ENCODE data around the gene GRIA4. TPM values are rescaled to one million over a fixed set of nuclear protein-coding genes. Genes with fewer than 3 reads are reported as not detected.
A peak's percentile ranks its signal among the peaks of the same experiment; 100 is the strongest.

GRIA4 gene
- total and polyA plus RNA-seq, 4 donors = 49.0 to 206 (median 104) TPM

DNA sequence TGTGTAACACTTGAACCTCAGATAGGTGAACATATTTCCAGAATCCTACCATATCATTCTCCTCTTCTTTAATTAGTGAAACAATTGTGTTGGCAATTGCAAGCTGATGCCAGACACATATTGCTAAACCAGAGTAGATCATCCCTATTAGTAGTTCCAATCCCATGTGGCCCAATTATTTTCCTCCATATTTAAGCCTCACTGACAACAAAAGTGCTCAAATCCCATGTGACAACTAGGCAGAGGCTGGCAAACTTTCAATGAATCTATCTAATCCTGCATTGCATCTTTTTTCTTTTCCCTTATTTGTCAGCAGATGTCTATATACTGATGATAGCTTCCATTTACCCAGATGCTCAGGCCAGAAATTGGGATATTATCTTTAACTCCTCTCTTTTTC, 90.4 kb downstream of the GRIA4 start:
- no peak overlapping the region for H3K4me3 ChIP-seq (ENCODE audit: low read depth, low read length)
- no peaks in the 10 kb centered on the region for H3K27me3 ChIP-seq (ENCODE audit: control insufficient read depth, insufficient read depth, low read length)
- no peaks in the 10 kb centered on the region for H3K36me3 ChIP-seq (ENCODE audit: control insufficient read depth, insufficient read depth, low read length)
- DNase-seq (ENCODE audit: low read depth in 4 of 6, low spot score in 6 of 6) = peak in 1 of 6 donors; percentile 64
- no peaks in the 10 kb centered on the region for H3K4me1 ChIP-seq (ENCODE audit: control insufficient read depth, insufficient read depth, low read length)
- H3K9me3 ChIP-seq (ENCODE audit: control insufficient read depth, insufficient read depth, low read length) = no peaks in the 10 kb centered on the region
- H3K27ac ChIP-seq (ENCODE audit: low read depth, low read length) = no peak overlapping the region

DNA sequence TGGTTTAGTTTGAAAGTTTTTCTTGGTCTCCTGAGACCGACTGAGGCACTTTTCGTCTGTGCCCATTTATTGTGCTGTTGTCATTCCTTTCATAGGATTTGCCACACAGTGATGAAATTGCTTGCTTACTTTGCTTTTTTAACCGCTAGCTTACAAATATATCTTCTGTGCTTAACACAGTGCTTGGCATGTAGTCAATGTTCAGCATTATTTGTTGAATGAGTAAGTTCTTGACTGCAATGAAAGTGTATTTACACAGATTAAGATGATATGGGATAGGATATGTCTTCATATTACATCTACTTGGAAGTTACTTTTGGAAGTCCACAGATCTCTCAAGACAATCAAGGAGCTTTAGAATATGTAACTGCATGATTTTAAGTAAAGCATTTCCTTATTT, 91.2 kb downstream of the GRIA4 start:
- no peak overlapping the region for H3K4me3 ChIP-seq (ENCODE audit: low read depth, low read length)
- H3K27me3 ChIP-seq (ENCODE audit: control insufficient read depth, insufficient read depth, low read length) = no peaks in the 10 kb centered on the region
- no peaks in the 10 kb centered on the region for H3K4me1 ChIP-seq (ENCODE audit: control insufficient read depth, insufficient read depth, low read length)
- H3K27ac ChIP-seq (ENCODE audit: low read depth, low read length) = no peak overlapping the region
- H3K9me3 ChIP-seq (ENCODE audit: control insufficient read depth, insufficient read depth, low read length) = no peaks in the 10 kb centered on the region
- no peak for DNase-seq (ENCODE audit: low read depth in 4 of 6, low spot score in 6 of 6)
- no peaks in the 10 kb centered on the region for H3K36me3 ChIP-seq (ENCODE audit: control insufficient read depth, insufficient read depth, low read length)
- WGBS (ENCODE audit: insufficient coverage) = 80% methylated on average over 1 of the region's 3 CpGs

DNA sequence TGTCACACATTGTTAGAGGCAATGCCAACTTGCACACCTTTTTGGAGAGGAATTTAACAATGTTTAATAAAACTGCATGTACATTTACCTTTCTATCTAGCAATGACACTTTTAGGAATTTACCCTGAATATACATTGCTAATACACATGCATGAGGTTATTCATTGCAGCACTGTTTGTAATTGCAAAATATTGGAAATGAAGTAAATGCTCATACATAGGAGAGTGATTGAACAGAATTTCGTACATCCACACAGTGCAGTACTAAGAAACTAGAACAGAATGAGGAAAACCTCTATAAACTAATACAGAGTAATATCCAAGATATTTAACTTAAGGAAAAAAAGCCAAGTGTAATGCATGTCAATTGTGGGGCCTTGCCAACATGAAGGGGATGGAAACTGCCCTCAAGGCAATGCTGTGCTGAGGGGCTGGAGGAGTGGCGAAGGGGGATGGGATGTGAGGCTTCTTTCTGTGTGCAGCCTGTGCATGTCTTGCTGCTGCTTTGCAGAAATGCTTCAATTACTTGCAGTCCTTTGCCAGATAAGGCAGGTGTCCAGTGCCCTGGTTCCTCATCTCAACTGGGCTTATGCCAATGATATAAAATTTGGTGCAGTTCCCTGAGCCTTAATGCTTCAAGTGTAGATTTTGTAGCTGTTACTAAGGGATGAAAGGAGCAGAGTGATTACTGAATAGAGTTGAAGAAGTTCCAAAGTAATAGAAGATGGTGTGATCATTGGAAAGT, 96.1 kb downstream of the GRIA4 start:
- WGBS (ENCODE audit: insufficient coverage) = 100% methylated on average over 1 of the region's 2 CpGs
- Histone ChIP-seq H3K4me1 (ENCODE audit: control insufficient read depth, insufficient read depth, low read length) (no peaks in the 10 kb centered on the region), H3K4me3 (ENCODE audit: low read depth, low read length) (no peak overlapping the region), H3K36me3 (ENCODE audit: control insufficient read depth, insufficient read depth, low read length) (no peaks in the 10 kb centered on the region), H3K9me3 (ENCODE audit: control insufficient read depth, insufficient read depth, low read length) (no peaks in the 10 kb centered on the region), H3K27me3 (ENCODE audit: control insufficient read depth, insufficient read depth, low read length) (no peaks in the 10 kb centered on the region), H3K27ac (ENCODE audit: low read depth, low read length) (no peak overlapping the region)
- peak in 2 of 6 donors; percentile 22 to 25 for DNase-seq (ENCODE audit: low read depth in 4 of 6, low spot score in 6 of 6)

DNA sequence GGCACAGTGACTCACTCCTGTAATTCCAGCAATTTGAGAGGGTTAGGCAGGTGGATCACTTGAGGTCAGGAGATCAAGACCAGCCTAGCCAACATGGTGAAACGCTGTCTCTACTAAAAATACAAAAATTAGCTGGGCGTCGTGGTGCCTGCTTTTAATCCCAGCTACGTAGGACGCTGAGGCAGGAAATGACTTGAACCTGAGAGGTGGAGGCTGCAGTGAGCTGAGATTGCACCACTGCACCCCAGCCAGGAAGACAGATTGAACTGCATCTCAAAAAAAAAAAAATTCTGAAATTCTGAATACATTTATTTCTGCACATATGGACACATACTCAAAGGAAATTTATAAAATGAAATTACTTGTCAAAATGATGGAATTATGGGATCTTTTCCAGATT, 103.2 kb downstream of the GRIA4 start:
- Histone ChIP-seq H3K4me1 (ENCODE audit: control insufficient read depth, insufficient read depth, low read length) (no peaks in the 10 kb centered on the region), H3K4me3 (ENCODE audit: low read depth, low read length) (no peak overlapping the region), H3K27me3 (ENCODE audit: control insufficient read depth, insufficient read depth, low read length) (no peaks in the 10 kb centered on the region), H3K36me3 (ENCODE audit: control insufficient read depth, insufficient read depth, low read length) (no peaks in the 10 kb centered on the region), H3K9me3 (ENCODE audit: control insufficient read depth, insufficient read depth, low read length) (no peaks in the 10 kb centered on the region), H3K27ac (ENCODE audit: low read depth, low read length) (no peak overlapping the region)
- no peak for DNase-seq (ENCODE audit: low read depth in 4 of 6, low spot score in 6 of 6)
- 100% methylated on average over 1 of the region's 5 CpGs for WGBS (ENCODE audit: insufficient coverage)

DNA sequence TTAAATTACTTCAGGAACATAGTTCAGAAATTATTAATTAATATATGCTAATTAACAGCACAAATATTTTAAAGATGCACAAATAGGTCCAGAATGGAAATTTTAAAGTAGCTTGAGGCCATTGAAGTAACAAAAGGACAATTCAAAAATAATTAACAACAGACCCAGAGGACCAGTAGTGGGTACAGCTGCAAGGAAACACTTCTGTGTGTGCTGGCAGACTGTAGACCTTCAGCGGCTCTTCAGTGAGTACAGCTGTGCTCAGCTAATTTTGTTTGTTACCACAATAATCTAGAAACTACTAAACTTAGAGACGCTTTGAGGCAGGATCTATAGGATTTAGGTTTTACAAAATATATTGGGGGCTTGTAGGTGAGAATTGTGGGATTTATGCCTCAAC, 103.8 kb downstream of the GRIA4 start:
- H3K27me3 ChIP-seq (ENCODE audit: control insufficient read depth, insufficient read depth, low read length) = no peaks in the 10 kb centered on the region
- no CpG with 5 or more reads among the region's 2 CpGs for whole genome bisulfite sequencing (ENCODE audit: insufficient coverage)
- H3K4me1 ChIP-seq (ENCODE audit: control insufficient read depth, insufficient read depth, low read length) = no peaks in the 10 kb centered on the region
- H3K9me3 ChIP-seq (ENCODE audit: control insufficient read depth, insufficient read depth, low read length) = no peaks in the 10 kb centered on the region
- H3K36me3 ChIP-seq (ENCODE audit: control insufficient read depth, insufficient read depth, low read length) = no peaks in the 10 kb centered on the region
- no peak overlapping the region for H3K27ac ChIP-seq (ENCODE audit: low read depth, low read length)
- peak in 1 of 6 donors; percentile 78 for DNase-seq (ENCODE audit: low read depth in 4 of 6, low spot score in 6 of 6)
- H3K4me3 ChIP-seq (ENCODE audit: low read depth, low read length) = no peak overlapping the region

DNA sequence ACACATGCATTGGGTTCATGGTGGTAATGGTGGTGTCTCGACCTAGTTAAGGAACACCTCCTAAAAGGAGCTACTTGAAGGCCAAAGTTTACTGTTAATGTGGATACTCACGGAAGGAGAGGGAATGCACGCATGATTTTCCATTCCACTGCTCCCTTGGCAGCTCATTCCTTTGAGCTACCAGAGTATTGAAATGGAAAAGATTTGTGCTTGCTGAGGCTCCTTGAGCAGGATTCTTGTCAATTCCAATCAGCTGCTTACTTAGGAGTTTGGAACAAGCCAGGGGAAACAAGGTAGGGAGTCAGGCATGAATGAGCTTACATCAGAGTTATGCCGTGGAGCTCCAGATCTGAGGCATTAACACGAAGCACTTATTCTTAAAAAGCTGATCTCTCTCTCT, 108.8 kb downstream of the GRIA4 start:
- no peaks in the 10 kb centered on the region for H3K4me1 ChIP-seq (ENCODE audit: control insufficient read depth, insufficient read depth, low read length)
- H3K27ac ChIP-seq (ENCODE audit: low read depth, low read length) = no peak overlapping the region
- peak in 1 of 6 donors; percentile 38 for DNase-seq (ENCODE audit: low read depth in 4 of 6, low spot score in 6 of 6)
- no peaks in the 10 kb centered on the region for H3K27me3 ChIP-seq (ENCODE audit: control insufficient read depth, insufficient read depth, low read length)
- no peaks in the 10 kb centered on the region for H3K36me3 ChIP-seq (ENCODE audit: control insufficient read depth, insufficient read depth, low read length)
- no peak overlapping the region for H3K4me3 ChIP-seq (ENCODE audit: low read depth, low read length)
- WGBS (ENCODE audit: insufficient coverage) = 70% methylated on average over 2 of the region's 5 CpGs
- no peaks in the 10 kb centered on the region for H3K9me3 ChIP-seq (ENCODE audit: control insufficient read depth, insufficient read depth, low read length)

DNA sequence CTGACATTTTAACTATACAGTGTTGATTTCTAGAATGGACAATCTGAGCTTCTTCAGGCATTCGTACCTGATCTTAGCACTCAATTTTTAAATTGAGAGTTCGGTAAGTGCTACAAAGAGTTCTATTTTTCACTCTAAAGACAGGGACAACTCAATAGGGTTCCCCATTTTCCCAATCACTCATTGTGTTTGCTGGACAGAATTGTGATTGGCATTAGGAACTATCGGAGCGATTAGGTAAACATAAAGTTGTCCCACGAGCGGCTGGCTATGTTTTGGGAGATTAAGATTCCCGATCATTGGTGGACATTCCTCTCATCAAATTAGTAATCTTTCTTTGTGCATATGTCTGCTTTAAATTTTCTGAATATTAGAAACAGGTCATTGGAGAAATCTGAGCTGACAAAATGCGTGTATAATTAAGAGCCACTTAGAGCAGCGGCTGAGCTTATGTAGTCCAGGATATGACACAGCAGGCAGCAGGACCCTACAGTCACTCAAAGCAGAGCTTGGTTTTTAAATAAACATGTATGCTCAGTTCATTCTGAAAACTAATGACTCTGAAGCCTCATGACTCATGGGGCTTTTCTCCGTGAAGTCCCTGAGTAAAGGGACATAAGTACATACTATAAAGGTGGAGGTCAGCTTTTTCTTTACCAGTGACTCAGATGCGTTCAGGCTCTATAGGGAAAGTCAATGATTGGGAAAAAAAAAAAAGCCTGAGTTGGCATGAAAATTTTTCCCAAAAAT, 109.4 kb downstream of the GRIA4 start:
- Histone ChIP-seq H3K27me3 (ENCODE audit: control insufficient read depth, insufficient read depth, low read length) (no peaks in the 10 kb centered on the region), H3K4me1 (ENCODE audit: control insufficient read depth, insufficient read depth, low read length) (no peaks in the 10 kb centered on the region), H3K9me3 (ENCODE audit: control insufficient read depth, insufficient read depth, low read length) (no peaks in the 10 kb centered on the region), H3K36me3 (ENCODE audit: control insufficient read depth, insufficient read depth, low read length) (no peaks in the 10 kb centered on the region), H3K27ac (ENCODE audit: low read depth, low read length) (no peak overlapping the region), H3K4me3 (ENCODE audit: low read depth, low read length) (no peak overlapping the region)
- DNase-seq (ENCODE audit: low read depth in 4 of 6, low spot score in 6 of 6) = peak in 1 of 6 donors; percentile 28
- 35% methylated on average over 2 of the region's 11 CpGs for WGBS (ENCODE audit: insufficient coverage)

DNA sequence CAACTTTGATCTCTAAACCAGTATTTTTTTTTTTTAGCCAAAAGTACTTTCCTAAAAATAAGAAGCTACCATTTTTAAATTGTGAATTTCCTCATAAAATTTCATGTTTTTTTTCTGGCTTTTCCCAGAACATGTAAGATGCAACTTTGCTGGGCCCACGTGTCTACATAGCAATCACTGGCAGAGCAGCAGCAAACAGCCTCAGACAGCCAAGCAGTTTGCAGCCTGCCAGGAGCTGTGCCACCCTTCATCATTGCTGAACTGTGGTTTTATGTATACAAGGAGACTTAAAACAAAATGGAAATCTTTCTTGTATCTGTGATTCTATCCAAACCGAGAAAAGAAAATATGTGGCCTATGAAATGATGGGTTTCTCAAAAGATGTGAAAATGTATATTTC, 110.2 kb downstream of the GRIA4 start:
- no peak overlapping the region for H3K27ac ChIP-seq (ENCODE audit: low read depth, low read length)
- no peaks in the 10 kb centered on the region for H3K4me1 ChIP-seq (ENCODE audit: control insufficient read depth, insufficient read depth, low read length)
- peak in 2 of 6 donors; percentile 50 to 91 for DNase-seq (ENCODE audit: low read depth in 4 of 6, low spot score in 6 of 6)
- H3K4me3 ChIP-seq (ENCODE audit: low read depth, low read length) = no peak overlapping the region
- no peaks in the 10 kb centered on the region for H3K36me3 ChIP-seq (ENCODE audit: control insufficient read depth, insufficient read depth, low read length)
- WGBS (ENCODE audit: insufficient coverage) = 33% methylated on average over 1 of the region's 2 CpGs
- H3K27me3 ChIP-seq (ENCODE audit: control insufficient read depth, insufficient read depth, low read length) = no peaks in the 10 kb centered on the region
- H3K9me3 ChIP-seq (ENCODE audit: control insufficient read depth, insufficient read depth, low read length) = no peaks in the 10 kb centered on the region

DNA sequence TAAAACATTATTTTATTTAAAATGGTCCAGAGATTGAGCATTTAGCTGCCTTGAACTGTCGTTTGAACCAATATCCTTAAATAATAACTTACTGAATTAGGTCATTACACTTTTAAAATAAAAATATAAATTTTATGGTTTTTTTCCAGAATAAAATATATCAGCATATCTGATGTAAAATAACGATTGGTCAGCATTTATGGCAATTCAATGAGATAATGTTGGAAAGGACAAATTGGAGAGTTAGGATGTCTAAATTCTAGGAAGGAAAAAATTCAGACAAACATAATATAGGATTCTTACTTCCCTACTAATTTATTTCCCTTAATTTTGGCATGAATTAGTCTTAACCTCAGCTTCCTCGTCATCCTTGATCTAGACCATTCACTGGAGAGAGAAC, 113.4 kb downstream of the GRIA4 start:
- Histone ChIP-seq H3K36me3 (ENCODE audit: control insufficient read depth, insufficient read depth, low read length) (no peaks in the 10 kb centered on the region), H3K4me3 (ENCODE audit: low read depth, low read length) (no peak overlapping the region), H3K27ac (ENCODE audit: low read depth, low read length) (no peak overlapping the region), H3K9me3 (ENCODE audit: control insufficient read depth, insufficient read depth, low read length) (peaks cover 4% of the 10 kb centered on the region), H3K27me3 (ENCODE audit: control insufficient read depth, insufficient read depth, low read length) (no peaks in the 10 kb centered on the region), H3K4me1 (ENCODE audit: control insufficient read depth, insufficient read depth, low read length) (no peaks in the 10 kb centered on the region)
- WGBS (ENCODE audit: insufficient coverage) = no CpG with 5 or more reads among the region's 3 CpGs
- no peak for DNase-seq (ENCODE audit: low read depth in 4 of 6, low spot score in 6 of 6)

DNA sequence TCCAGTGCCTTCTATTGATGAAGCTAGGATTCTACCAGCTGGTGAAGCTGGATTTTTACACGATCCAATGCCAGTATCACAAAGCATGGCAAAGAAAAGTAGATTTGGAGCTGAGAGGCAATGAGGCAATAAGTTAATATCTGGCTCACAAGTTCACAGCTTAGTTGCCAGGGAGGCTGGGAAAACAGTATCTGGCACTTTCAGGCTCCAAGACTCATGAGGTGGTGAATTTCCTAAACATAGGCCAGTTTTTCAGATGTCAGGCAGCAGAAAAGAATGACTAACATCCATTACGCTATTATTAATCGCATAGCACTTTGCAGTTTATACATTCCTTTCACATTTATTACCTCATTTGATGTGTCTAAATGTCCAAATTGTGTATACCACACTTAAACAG, 122.7 kb downstream of the GRIA4 start:
- Histone ChIP-seq H3K27me3 (ENCODE audit: control insufficient read depth, insufficient read depth, low read length) (no peaks in the 10 kb centered on the region), H3K4me3 (ENCODE audit: low read depth, low read length) (no peak overlapping the region), H3K36me3 (ENCODE audit: control insufficient read depth, insufficient read depth, low read length) (no peaks in the 10 kb centered on the region), H3K4me1 (ENCODE audit: control insufficient read depth, insufficient read depth, low read length) (no peaks in the 10 kb centered on the region), H3K9me3 (ENCODE audit: control insufficient read depth, insufficient read depth, low read length) (peaks cover 2% of the 10 kb centered on the region), H3K27ac (ENCODE audit: low read depth, low read length) (no peak overlapping the region)
- WGBS (ENCODE audit: insufficient coverage) = 80% methylated on average over 2 of the region's 3 CpGs
- DNase-seq (ENCODE audit: low read depth in 4 of 6, low spot score in 6 of 6) = no peak

Data from spinal cord (tissue), 10 donors.